KMS-11 (cell line): ENCODE data around the gene GPC3.

Experiments
- H2AFZ ChIP-seq: fragments of 200-600 bp; sonication (generic); 2 replicates; pipeline ENCODE4 v1.6.1; 2016; ENCODE audit warnings: antibody characterized with exemption, mixed run types, low read depth
- H3K27ac ChIP-seq: fragments of 200-600 bp; sonication (generic); 2 replicates; pipeline ENCODE4 v1.6.1; 2016; ENCODE audit warnings: mild to moderate bottlenecking, mixed run types
- H3K27me3 ChIP-seq: fragments of 200-600 bp; sonication (generic); 2 replicates; pipeline ENCODE4 v1.6.1; 2017; ENCODE audit warnings: mild to moderate bottlenecking, low read depth, mixed run types, moderate library complexity; ENCODE audit not compliant: insufficient read depth
- H3K36me3 ChIP-seq: fragments of 200-600 bp; sonication (generic); 2 replicates; pipeline ENCODE4 v1.6.1; 2017; ENCODE audit warnings: mild to moderate bottlenecking, mixed run types; ENCODE audit not compliant: insufficient read depth
- H3K4me1 ChIP-seq: fragments of 200-600 bp; sonication (generic); 2 replicates; pipeline ENCODE4 v1.6.1; 2016; ENCODE audit warnings: mild to moderate bottlenecking, low read depth, mixed run types; ENCODE audit not compliant: poor library complexity, severe bottlenecking
- H3K4me2 ChIP-seq: fragments of 200-600 bp; sonication (generic); 2 replicates; pipeline ENCODE4 v1.7.0; 2016; ENCODE audit warnings: mild to moderate bottlenecking, mixed run types
- H3K4me3 ChIP-seq: fragments of 200-600 bp; sonication (generic); IDR thresholded peaks from 2 replicates; pipeline ENCODE4 v1.6.1; 2017; ENCODE audit warnings: low read depth, low read length, mixed read lengths; ENCODE audit not compliant: insufficient read depth
- H3K79me2 ChIP-seq: fragments of 200-600 bp; sonication (generic); 2 replicates; pipeline ENCODE4 v1.6.1; 2016; ENCODE audit warnings: low read depth, mixed run types; ENCODE audit not compliant: insufficient read depth
- H3K9ac ChIP-seq: fragments of 200-600 bp; sonication (generic); 2 replicates; pipeline ENCODE4 v1.6.1; 2016; ENCODE audit warnings: mild to moderate bottlenecking, mixed run types
- H4K20me1 ChIP-seq: fragments of 200-600 bp; sonication (generic); 2 replicates; pipeline ENCODE4 v1.6.1; 2016; ENCODE audit warnings: mild to moderate bottlenecking, mixed run types; ENCODE audit not compliant: insufficient read depth
- CTCF ChIP-seq: fragments of 200-600 bp; sonication (generic); conservative IDR thresholded peaks from 2 replicates; pipeline ENCODE4 v1.6.1; 2017; ENCODE audit warnings: low read depth, mild to moderate bottlenecking, antibody characterized with exemption, low read length, moderate library complexity, mixed read lengths

Gene GPC3

GRCh38 chrX:134006484-134007161 lies 21.2 kb upstream of the GPC3 start:
- Histone ChIP-seq H3K27ac (no peak overlapping the region), H4K20me1 (no peaks in the 10 kb centered on the region), H2AFZ (no peak overlapping the region), H3K36me3 (no peaks in the 10 kb centered on the region), H3K79me2 (no peaks in the 10 kb centered on the region), H3K4me1 (no peaks in the 10 kb centered on the region), H3K4me3 (no peak overlapping the region), H3K27me3 (no peaks in the 10 kb centered on the region), H3K9ac (no peak overlapping the region), H3K4me2 (no peak overlapping the region)
- TF ChIP-seq CTCF = no peak

GRCh38 chrX:134004084-134004483 lies 18.7 kb upstream of the GPC3 start:
- H3K79me2 ChIP-seq = no peaks in the 10 kb centered on the region
- no peaks in the 10 kb centered on the region for H3K27me3 ChIP-seq
- H4K20me1 ChIP-seq = no peaks in the 10 kb centered on the region
- H3K27ac ChIP-seq = no peak overlapping the region
- no peaks in the 10 kb centered on the region for H3K4me1 ChIP-seq
- H3K9ac ChIP-seq = no peak overlapping the region
- H3K4me3 ChIP-seq = no peak overlapping the region
- no peaks in the 10 kb centered on the region for H3K36me3 ChIP-seq
- TF ChIP-seq CTCF = no peak
- H2AFZ ChIP-seq = no peak overlapping the region
- H3K4me2 ChIP-seq = no peak overlapping the region

- no peak for TF ChIP-seq CTCF
- no peaks in the 10 kb centered on the region for H3K27me3 ChIP-seq
- H4K20me1 ChIP-seq = no peaks in the 10 kb centered on the region
- no peaks in the 10 kb centered on the region for H3K36me3 ChIP-seq
- no peak overlapping the region for H2AFZ ChIP-seq
- H3K4me1 ChIP-seq = no peaks in the 10 kb centered on the region
- H3K79me2 ChIP-seq = no peaks in the 10 kb centered on the region
- H3K4me3 ChIP-seq = no peak overlapping the region
- H3K27ac ChIP-seq = no peak overlapping the region
- H3K9ac ChIP-seq = no peak overlapping the region
- no peak overlapping the region for H3K4me2 ChIP-seq
Observed at GRCh38 chrX:134002921-134003615, 17.7 kb upstream of the GPC3 start.

GRCh38 chrX:134000260-134001245 lies 15.2 kb upstream of the GPC3 start:
- no peak for TF ChIP-seq CTCF
- H3K27ac ChIP-seq = no peak overlapping the region
- no peaks in the 10 kb centered on the region for H3K4me1 ChIP-seq
- H3K4me2 ChIP-seq = no peak overlapping the region
- H3K4me3 ChIP-seq = no peak overlapping the region
- no peak overlapping the region for H3K9ac ChIP-seq
- H3K36me3 ChIP-seq = no peaks in the 10 kb centered on the region
- H3K79me2 ChIP-seq = no peaks in the 10 kb centered on the region
- no peak overlapping the region for H2AFZ ChIP-seq
- no peaks in the 10 kb centered on the region for H4K20me1 ChIP-seq
- H3K27me3 ChIP-seq = no peaks in the 10 kb centered on the region
